D341Med (cell line): ENCODE results near the gene MARCHF5.
"Not testable (repeated sequence)": the region's sequence is repeated elsewhere in the genome, so short reads cannot be mapped to it uniquely, and the experiment has no call there.

Source experiments
- DNase-seq: peaks from one replicate; pipeline ENCODE4 v3.0.0; 2012; ENCODE audit warnings: low spot score

MARCHF5 gene

GRCh38 chr10:92387289-92387940, 96.4 kb downstream of the MARCHF5 start:
- DNase-seq = peak; percentile 41

GRCh38 chr10:92393173-92393572, 102.2 kb downstream of the MARCHF5 start:
- not testable (repeated sequence) for DNase-seq

DNA sequence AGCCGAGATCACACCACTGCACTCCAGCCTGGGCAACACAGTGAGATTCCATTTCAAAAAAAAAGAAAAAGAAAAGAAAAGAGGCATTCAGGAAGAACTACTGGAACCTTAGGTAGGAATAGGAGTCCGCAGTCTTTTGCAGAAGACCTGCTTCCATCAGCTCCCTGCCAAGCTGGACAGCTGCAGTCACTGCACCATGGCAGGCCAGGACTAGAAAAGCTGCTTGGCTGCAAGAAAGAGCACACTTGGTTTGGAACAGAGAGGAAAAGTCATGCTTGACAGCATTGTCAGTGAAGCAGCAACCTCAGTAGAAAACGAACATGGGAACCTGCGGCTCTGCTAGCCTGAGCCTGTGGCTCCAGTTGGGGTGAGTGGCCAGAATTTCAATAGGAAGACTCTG, 104.3 kb downstream of the MARCHF5 start:
- no peak for DNase-seq

DNA sequence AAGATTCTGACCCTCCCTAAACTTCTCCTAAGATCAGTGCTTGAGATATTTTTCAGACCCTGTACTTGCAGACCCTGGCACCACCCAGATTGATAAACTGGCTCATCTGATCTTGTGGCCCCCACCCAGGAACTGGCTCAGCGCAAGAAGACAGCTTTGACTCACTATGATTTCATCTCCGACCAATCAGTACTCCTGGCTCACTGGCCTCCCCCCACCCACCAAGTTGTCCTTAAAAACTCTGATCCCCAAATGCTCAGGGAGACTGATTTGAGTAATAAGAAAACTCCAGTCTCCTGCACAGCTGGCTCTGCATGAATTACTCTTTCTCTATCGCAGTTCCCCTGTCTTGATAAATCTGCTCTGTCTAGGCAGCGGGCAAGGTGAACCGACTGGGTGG, 111.3 kb downstream of the MARCHF5 start:
- not testable (repeated sequence) for DNase-seq
